DMS114 treated with DMSO at 0.1 percent for 48 hours (cell line): ENCODE results near the gene SON.
"Not testable (repeated sequence)": the region's sequence is repeated elsewhere in the genome, so short reads cannot be mapped to it uniquely, and the experiment has no call there.

Experiments
- DNase-seq: peaks from one replicate; lab custom pipeline; 2025; ENCODE audit not compliant: unreplicated experiment; lab: John Stamatoyannopoulos, UW

The SON gene

GRCh38 chr21:33566514-33566913 is 23.7 kb downstream of the SON start:
- DNase-seq, result no peak

GRCh38 chr21:33567914-33568313 is 25.1 kb downstream of the SON start:
- no peak for DNase-seq

GRCh38 chr21:33568448-33568847 is 25.6 kb downstream of the SON start:
- DNase-seq, result no peak

DNA sequence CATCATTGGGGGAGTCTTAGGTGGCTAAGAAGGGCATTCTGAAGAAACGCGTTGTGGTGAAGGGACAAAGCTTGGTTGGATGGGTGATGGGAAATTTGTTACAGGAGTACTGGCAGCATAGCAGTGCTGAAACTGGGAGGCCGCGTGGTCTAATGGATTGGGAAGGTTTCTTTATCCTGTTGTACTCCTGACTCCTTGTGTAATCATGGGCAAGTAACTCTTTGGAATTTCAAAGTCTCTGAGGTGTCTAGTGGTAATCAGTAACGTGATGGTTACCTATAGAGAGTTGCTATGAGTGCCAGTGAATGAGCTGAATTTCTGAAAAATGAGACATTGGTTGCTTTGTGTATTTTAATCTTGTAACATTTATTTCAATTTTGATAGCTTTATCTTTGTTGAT is 27.2 kb downstream of the SON start:
- DNase-seq, result no peak

DNA sequence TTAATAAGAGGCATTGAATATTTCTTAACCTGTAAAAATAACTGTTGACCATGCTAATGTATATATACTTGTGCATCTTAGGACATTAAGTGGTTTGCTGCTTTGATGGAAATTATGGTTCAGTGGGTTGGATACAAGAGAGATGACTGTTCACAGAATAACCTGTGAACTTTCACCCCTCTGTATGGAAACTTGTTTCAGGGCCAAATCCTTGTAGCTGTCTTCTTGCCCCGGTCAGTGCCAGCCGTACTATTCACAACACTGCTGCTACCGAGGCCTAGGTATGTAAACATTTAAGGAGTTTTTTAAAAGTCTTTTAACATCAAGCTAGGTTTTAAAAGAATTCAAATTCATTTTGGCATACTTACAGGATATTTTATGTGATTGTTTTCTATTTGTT is 29.5 kb downstream of the SON start:
- DNase-seq, result no peak

- DNase-seq, result not testable (repeated sequence)
Measured at GRCh38 chr21:33576741-33577141, 33.9 kb downstream of the SON start.

DNA sequence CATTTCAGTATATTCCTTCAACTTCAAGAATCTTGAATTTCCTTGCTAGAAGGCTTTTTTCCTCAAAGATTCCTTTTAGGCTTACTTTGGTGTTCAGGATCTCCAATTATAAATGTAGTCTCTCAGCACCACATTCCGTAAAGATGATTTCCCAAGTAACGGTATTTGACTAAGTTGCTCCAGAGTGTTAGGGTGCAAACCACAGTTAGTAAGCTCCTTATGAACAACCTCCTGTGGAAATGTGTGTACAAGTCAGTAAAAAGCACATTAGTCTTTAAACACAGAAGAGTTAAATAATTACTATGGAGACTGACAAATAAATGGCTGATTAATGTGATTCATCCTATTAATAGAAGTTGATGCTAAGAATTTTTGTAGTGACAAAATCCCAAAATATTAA is 35.4 kb downstream of the SON start:
- no peak for DNase-seq

GRCh38 chr21:33578959-33579542 is 36.2 kb downstream of the SON start:
- DNase-seq, result no peak

GRCh38 chr21:33584455-33584854 is 41.6 kb downstream of the SON start:
- no peak for DNase-seq

DNA sequence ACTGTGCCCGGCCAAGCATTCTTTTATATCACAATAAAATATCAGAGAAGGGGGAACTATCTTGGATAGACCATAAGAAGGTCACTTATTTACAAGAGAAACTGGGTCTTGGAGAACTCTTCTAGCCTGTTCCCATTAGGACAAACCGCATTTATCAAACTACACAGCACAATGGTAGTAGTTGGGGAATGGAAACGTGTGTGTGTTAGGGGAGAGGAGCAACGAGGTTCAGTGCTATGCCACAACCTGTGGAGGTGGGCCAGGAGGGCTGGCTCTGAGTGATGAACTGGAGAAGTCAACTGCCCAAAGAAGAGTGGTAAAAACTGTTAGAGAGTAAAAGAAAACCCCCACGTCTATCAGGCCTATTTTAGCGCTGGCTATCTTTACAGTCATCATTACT is 44.1 kb downstream of the SON start:
- DNase-seq, result no peak

GRCh38 chr21:33587792-33588484 is 45.1 kb downstream of the SON start:
- DNase-seq, result no peak

DNA sequence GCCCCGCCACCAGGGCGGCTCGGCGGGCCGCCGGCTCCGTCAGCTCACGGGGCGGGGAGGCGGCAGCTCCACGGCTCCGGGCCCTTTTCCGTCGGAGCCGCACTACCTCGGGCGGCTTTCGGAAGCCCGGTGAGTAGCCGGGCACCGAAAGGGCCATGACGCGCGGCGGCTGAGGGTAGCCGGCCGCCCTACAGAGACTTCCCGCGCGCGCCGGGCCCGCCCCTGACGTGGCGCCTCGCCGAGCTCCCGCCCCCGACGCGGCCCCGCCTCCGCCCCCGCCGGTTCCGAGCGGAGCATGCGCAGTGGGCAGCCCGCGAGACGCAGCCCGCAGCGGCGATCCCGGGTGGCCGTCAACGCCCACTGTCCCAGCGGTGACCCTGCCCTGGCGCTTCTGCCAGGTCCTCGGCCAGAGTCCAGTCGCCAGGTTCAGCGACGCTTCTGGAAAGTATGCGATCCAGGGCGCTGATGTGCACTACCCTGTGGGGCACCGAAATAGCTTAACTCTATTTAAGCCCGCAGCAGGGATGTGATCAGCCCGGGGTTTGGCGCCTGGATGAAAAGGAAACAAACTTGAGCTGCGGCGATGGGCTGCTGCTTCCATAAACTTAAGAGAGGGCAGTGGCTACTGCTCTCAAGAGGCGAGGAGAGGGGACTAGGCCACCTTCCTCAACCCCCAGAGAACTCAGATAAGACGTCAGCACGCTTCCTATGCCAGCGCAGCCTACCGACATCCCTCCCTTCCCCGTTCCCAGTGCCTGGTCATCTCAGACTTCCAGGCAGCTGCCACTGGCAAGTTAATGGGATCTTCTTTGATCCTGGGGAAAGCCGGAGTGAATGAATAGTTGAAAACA is 45.9 kb downstream of the SON start, which contains the start of gene DONSON:
Gene DONSON, minus strand, starts transcription at position 200 of the 851 bp plus-strand sequence. Its CDS starts 43 bp downstream, at position 157.
- peak; percentile 38 for DNase-seq

DNA sequence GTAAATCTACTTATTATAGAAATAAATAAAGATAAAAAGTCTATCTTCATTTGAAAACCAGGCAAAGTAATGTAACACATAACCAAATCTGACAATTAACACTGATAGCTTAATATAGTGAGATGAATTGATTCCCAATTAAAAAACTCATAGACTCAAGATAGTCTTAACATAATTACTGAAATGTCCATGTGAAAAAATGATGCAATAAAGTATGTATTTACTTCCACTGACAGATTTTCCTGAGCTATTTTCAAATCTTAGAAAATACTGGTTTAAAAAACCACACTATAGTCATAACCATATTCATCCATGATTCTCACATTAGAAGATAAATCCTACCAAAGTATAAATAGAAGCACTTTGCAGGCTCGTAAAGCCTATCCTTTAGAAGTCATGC is 55.2 kb downstream of the SON start:
- no peak for DNase-seq

GRCh38 chr21:33608559-33608958 is 65.7 kb downstream of the SON start:
- no peak for DNase-seq

GRCh38 chr21:33611006-33611744 is 68.3 kb downstream of the SON start:
- DNase-seq, result no peak

DNA sequence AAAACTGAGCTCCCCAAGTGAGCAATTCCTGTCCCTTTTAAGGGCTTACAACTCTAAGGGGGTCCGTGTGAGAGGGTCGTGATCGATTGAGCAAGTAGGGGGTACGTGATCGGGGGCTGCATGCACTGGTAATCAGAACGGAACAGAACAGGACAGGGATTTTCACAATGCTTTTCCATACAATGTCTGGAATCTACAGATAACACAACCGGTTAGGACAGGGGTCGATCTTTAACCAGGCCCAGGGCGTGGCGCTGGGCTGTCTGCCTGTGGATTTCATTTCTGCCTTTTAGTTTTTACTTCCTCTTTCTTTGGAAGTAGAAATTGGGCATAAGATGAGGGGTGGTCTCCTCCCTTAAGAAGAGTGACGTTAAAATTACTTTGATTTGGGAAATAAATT is 74.7 kb downstream of the SON start:
- not testable (repeated sequence) for DNase-seq

DNA sequence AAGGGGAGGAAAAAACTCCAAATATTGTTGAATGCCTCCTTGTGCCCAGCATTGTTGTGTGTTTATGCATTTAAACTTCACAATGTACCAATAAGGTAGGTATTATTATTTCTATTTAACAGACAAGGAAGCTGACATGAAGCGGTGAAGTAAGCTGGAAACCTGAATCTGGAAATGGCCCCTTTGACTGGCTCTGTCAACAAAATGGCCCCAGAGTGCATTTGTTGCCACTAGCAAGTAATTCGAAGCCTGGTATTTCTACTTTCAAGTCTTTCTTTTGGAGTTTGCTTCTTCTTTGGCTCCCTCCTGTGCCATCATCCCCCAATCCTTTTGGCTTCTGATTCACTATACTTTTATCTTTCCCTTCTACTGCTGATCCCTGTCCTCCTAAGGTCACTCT is 75.6 kb downstream of the SON start:
- no peak for DNase-seq

DNA sequence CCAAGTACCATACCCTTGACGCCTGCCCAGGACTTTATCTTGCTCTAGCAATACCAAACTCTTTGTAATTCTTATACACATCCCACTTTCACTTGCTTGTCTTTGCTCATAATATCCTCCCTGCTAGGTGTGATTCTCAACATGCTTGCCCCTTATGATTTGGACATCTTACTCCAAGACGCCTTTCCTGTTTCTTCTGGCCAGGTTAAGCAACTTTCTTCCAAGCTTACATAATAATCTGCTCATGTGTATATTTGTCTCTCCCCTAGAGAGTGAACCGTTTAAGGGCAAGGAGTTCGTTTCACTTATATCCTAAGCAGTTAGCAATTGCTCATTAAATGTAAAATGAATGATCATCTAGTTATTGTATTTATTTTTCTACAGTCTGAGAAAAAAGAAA is 76.9 kb downstream of the SON start:
- DNase-seq, result no peak

- DNase-seq, result no peak
Measured at GRCh38 chr21:33622253-33622652, 79.4 kb downstream of the SON start.

DNA sequence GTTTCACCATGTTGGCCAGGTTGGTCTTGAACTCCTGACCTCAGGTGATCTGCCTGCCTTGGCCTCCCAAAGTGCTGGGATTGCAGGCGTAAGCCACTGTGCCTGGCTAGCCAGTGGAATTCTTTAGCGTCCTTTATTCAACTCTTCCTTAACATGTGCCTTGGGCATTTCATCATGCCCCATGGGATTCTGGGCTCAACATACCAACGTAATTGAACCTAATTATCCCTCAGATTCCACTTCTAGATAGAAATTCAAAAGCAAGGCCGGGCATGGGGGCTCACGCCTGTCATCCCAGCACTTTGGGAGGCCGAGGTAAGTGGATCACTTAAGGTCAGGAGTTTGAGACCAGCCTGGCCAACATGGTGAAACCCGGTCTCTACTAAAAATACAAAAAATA is 83.3 kb downstream of the SON start:
- DNase-seq, result not testable (repeated sequence)
